Activated naive CD4-positive, alpha-beta T cell treated with anti-CD3 and anti-CD28 coated beads, Interleukin-2, amount 50 U/mL, for 24 hours (primary cell): ENCODE measurements around the gene MRPS6.
A peak's percentile ranks its signal among the peaks of the same experiment; 100 is the strongest.

ENCODE experiments used
- H3K27ac Mint-ChIP-seq: one replicate; pipeline ENCODE4 v1.8.0; 2021; ENCODE audit warnings: mild to moderate bottlenecking, mixed read lengths
- H3K27me3 Mint-ChIP-seq: one replicate; pipeline ENCODE4 v1.8.0; 2021; ENCODE audit warnings: mixed read lengths
- H3K36me3 Mint-ChIP-seq: one replicate; pipeline ENCODE4 v1.8.0; 2021; ENCODE audit warnings: mixed read lengths
- H3K4me1 Mint-ChIP-seq: one replicate; pipeline ENCODE4 v1.8.0; 2021; ENCODE audit warnings: mixed read lengths
- H3K4me3 Mint-ChIP-seq: one replicate; pipeline ENCODE4 v1.8.0; 2021; ENCODE audit warnings: mild to moderate bottlenecking, mixed read lengths
- H3K9me3 Mint-ChIP-seq: one replicate; pipeline ENCODE4 v1.8.0; 2021; ENCODE audit warnings: mixed read lengths

The MRPS6 gene

DNA sequence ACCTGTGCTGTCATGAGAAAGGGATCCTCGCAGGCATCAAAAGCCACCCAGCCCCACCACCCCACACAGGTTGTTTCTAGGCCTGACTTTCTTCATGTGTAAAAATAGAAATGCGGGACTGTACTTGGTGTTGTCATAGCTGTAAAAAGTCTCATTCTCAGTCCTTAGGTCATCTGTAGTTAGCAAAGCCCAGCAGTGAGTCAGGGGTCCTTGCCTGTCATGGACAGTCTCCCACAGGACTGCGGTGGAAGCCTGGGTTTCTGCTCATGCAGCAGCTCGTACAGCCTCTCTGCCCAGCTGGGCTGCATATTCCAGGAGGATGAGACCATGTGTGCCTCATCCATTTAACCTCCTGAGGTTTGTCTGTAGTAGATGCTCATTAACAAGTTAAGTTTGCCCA is 58.2 kb downstream of the MRPS6 start:
- H3K4me1 Mint-ChIP-seq: peaks cover 79% of the 10 kb centered on the region
- H3K27ac Mint-ChIP-seq: peak overlapping the region; percentile 91
- H3K27me3 Mint-ChIP-seq: no peaks in the 10 kb centered on the region
- H3K4me3 Mint-ChIP-seq: peak overlapping the region; percentile 30
- no peaks in the 10 kb centered on the region for H3K9me3 Mint-ChIP-seq
- H3K36me3 Mint-ChIP-seq: peaks cover 19% of the 10 kb centered on the region

DNA sequence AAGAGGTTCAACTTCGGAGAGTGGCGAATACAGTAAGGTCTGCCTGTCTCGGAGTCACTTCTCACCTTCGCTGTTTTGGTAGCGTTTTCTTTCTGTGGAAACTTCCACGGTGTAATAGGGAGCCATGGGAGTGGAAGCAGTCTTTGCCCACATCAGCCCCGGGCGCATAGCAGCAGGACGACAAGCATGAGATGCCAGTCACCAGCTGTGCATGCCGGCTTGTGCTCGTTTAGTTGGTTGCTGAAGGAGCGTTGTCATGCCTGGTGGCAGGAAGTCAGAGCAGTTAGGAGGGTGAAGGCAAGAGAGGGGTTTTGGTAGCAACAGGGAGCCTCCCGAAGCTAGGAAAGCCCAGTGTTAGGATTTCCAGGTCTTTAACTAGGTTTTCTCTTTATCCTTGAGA is 58.8 kb downstream of the MRPS6 start:
- Mint-ChIP-seq H3K4me3 (peak overlapping the region; percentile 39), H3K27ac (peak overlapping the region; percentile 91), H3K36me3 (peaks cover 23% of the 10 kb centered on the region), H3K9me3 (no peaks in the 10 kb centered on the region), H3K4me1 (peaks cover 80% of the 10 kb centered on the region), H3K27me3 (no peaks in the 10 kb centered on the region)

DNA sequence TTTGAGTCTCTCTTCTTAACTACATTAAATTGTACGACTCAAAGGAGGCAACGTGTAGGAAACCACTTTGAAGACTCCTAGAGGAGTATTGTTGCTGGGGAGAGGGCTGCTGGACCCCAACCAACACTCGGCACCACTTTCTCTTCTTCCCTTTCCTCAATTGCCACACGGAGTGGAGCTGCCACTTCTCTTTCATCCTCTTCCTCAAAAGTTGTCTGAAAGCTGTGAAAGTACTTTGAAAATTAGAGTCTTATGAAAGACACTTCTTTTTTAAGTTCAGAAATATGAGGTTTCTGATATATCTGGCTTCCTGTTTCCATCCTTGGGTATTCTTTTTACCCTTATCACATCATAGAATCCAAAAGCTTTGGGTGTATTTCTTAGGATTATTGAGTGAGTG is 59.5 kb downstream of the MRPS6 start:
- Mint-ChIP-seq H3K36me3 (peaks cover 26% of the 10 kb centered on the region), H3K27ac (peak overlapping the region; percentile 73), H3K4me3 (peak overlapping the region; percentile 12), H3K9me3 (no peaks in the 10 kb centered on the region), H3K4me1 (peaks cover 73% of the 10 kb centered on the region), H3K27me3 (no peaks in the 10 kb centered on the region)

DNA sequence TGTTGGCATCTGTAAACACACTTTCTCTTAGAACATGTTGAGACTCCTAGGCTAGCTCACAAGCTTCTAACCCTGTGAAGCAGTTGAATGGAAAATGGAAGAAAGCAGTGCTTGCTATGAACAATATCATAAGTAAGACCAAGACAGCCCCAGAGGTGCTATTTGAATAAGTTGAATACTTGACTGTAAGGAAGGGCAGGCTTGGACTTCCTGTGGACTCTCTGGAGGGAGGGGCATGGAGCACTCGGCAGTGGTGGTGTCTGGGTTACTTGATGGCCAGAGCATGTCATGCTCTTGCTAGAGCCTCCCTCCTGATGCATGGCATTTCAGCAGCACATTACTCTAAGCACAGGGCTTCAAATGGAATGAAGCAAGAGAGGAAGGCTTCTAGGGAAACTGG is 60.0 kb downstream of the MRPS6 start:
- Mint-ChIP-seq H3K36me3 (peaks cover 29% of the 10 kb centered on the region), H3K27ac (peak overlapping the region; percentile 73), H3K4me3 (peak overlapping the region; percentile 12), H3K9me3 (no peaks in the 10 kb centered on the region), H3K4me1 (peaks cover 73% of the 10 kb centered on the region), H3K27me3 (no peaks in the 10 kb centered on the region)

DNA sequence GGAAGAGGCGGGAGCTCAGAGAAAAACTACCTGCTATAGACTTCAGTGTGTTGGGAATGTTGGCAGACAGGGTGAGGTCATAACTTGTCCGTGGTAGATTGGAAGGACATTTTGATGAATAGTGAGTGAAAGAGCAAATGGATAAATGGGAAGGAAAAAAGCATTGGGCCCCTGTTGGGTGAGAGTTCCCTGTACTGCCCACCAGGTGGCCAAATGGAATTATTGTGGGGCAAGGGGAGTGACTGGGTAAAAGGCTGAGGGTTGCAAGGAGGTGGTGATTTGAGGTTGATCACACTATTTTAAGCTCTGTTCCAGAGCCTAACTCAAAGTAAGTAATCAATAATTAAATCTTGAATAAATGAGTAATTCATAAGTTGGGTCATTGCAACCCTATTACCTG is 60.4 kb downstream of the MRPS6 start:
- H3K36me3 Mint-ChIP-seq: peaks cover 29% of the 10 kb centered on the region
- H3K27ac Mint-ChIP-seq: no peak overlapping the region

DNA sequence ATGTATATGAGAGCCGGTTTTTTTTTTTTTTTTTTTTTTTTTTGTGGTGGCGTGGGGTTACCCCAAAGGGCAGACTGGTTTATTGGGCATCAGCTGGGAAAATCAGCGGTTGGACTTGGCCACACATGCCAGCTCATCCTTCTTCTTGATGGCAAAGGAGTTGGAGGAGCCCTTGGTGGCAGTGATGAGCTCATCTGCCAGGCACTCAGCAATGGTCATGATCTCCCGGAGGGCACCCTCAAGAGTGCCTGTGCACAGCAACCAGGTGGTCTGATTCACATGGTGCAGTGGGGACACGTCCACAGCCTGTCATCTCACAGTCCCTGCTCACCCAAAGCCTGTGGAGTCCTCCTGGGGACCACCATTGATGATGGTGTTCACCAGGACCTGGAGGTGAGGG is 62.0 kb downstream of the MRPS6 start:
- no peaks in the 10 kb centered on the region for H3K9me3 Mint-ChIP-seq
- H3K27ac Mint-ChIP-seq: no peak overlapping the region
- peaks cover 60% of the 10 kb centered on the region for H3K4me1 Mint-ChIP-seq
- H3K36me3 Mint-ChIP-seq: peaks cover 34% of the 10 kb centered on the region
- no peak overlapping the region for H3K4me3 Mint-ChIP-seq
- H3K27me3 Mint-ChIP-seq: no peaks in the 10 kb centered on the region

More for the DNA sequence above, 60.4 kb downstream of the MRPS6 start:
- no peaks in the 10 kb centered on the region for H3K9me3 Mint-ChIP-seq
- H3K4me1 Mint-ChIP-seq: peaks cover 69% of the 10 kb centered on the region
- H3K4me3 Mint-ChIP-seq: no peak overlapping the region
- H3K27me3 Mint-ChIP-seq: no peaks in the 10 kb centered on the region

DNA sequence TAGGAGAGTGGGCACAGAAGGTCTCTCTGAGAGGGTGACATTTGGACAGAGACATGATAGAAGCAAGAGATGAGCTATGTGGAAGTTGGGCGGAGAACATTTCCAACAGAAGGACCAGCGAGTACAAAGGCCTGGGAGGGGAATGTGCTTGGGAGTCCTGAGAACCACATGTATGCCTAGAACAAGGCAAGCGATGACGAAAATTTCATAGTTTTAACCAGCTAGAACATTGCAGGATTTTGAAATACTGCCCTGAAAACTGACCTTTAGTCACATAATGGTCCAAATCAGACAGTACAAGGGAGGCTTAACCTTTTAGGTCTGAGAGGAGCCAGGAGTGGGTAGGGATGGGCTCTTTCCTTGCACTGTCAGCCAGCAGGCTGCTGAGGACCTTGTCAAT is 68.0 kb downstream of the MRPS6 start:
- Mint-ChIP-seq H3K36me3 (peaks cover 48% of the 10 kb centered on the region), H3K27ac (no peak overlapping the region), H3K27me3 (no peaks in the 10 kb centered on the region), H3K9me3 (no peaks in the 10 kb centered on the region), H3K4me3 (no peak overlapping the region), H3K4me1 (peaks cover 32% of the 10 kb centered on the region)

DNA sequence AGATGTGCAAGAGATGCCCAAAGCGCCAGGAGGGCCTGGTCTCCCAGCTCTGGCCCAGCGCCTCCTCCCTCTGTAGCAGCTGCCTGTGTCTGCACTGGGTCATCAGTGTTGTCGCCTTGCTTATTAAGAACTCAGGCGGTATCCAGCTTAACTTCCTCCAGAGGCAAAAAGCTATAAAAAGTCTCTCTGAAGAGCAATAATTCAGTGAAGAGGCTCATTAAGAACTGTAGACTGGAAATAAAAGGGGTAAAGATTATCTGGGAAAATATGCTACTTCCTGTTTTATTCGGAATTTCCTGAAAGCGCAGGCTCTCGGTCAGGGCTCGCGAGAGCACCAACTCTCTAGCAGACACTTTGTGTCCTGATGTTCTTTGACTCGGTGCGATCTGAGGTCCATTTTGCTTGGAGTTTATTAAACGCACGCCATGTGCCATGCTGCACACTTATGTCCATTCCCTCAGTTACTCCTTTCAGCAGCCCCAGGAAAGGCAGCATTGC is 70.4 kb downstream of the MRPS6 start:
- Mint-ChIP-seq H3K27ac (no peak overlapping the region), H3K27me3 (no peaks in the 10 kb centered on the region), H3K9me3 (no peaks in the 10 kb centered on the region), H3K4me3 (no peak overlapping the region), H3K4me1 (peaks cover 29% of the 10 kb centered on the region), H3K36me3 (peaks cover 43% of the 10 kb centered on the region)

DNA sequence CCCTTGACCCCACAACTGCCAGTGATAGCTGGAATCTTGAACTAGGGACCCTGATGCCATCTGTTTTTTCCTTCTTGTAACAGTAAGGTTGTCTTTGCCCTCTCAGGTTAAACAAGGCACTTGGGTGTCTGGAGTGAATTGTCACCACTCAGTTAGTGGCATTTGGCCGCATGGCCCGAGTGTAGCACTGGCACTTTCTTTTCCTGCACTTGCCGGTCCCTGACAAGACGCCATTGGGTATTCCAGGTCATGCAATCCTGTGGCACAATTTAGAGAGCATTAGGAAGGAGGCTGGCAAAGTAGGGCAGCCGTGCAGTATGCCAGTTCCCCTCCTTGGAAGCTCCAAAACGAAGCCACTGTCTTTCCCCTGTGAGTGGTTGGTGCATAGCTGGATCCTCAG is 70.8 kb downstream of the MRPS6 start:
- Mint-ChIP-seq H3K36me3 (peaks cover 43% of the 10 kb centered on the region), H3K27ac (no peak overlapping the region), H3K4me3 (no peak overlapping the region), H3K9me3 (no peaks in the 10 kb centered on the region), H3K27me3 (no peaks in the 10 kb centered on the region), H3K4me1 (peaks cover 29% of the 10 kb centered on the region)

DNA sequence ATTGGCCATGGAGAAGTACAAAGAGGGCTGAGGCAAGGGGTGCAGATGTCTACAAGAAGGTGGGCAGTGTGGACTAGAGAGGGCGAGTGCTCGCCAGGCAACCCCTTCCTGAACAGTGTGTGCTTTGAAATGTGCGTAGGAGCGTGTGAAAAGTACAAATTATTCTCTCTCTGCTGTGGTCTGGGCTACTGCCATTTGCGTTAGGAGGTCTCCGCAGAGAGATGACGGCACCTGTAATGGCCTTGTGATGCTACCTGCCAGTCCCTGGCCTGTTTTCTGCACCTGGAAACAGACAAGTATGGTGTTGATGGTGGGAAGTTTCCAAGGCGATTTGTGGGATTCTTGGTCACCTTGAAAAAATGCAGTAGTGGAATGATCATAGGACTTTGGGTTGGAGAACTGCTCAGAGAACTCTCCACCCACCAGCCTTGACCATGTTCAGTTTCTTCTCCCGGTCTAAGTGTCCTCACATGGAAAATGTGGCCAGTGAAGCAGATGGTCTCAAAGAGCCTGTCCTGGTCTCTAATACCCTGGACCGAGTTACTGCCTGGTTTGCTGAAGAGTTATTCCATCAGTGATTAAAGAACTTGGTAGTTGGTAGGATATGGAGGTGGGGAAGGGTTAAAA is 74.5 kb downstream of the MRPS6 start:
- no peak overlapping the region for H3K27ac Mint-ChIP-seq
- H3K9me3 Mint-ChIP-seq: no peaks in the 10 kb centered on the region
- no peaks in the 10 kb centered on the region for H3K27me3 Mint-ChIP-seq
- no peak overlapping the region for H3K4me3 Mint-ChIP-seq
- peaks cover 28% of the 10 kb centered on the region for H3K36me3 Mint-ChIP-seq
- H3K4me1 Mint-ChIP-seq: peaks cover 14% of the 10 kb centered on the region

DNA sequence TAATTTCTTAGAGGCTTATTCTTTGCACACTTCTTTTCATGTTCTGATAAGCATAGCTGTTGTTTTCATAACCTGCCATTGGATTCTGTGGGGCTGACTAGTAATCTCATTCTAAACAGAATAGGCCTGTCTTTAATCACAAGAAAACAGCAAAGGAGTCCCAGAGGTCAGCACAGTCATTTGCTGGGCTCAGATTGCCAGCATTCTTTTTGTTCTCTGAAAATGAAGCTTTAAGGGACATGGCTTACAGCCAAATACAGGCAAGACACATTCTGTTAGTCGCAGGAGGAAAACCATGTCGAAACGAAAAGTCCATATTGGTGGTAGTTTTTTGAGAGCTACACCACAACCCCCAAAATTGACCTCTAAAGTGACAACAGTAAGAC is 75.0 kb downstream of the MRPS6 start:
- H3K4me3 Mint-ChIP-seq: no peak overlapping the region
- H3K27ac Mint-ChIP-seq: no peak overlapping the region
- H3K27me3 Mint-ChIP-seq: no peaks in the 10 kb centered on the region
- peaks cover 16% of the 10 kb centered on the region for H3K4me1 Mint-ChIP-seq
- no peaks in the 10 kb centered on the region for H3K9me3 Mint-ChIP-seq
- peaks cover 25% of the 10 kb centered on the region for H3K36me3 Mint-ChIP-seq

DNA sequence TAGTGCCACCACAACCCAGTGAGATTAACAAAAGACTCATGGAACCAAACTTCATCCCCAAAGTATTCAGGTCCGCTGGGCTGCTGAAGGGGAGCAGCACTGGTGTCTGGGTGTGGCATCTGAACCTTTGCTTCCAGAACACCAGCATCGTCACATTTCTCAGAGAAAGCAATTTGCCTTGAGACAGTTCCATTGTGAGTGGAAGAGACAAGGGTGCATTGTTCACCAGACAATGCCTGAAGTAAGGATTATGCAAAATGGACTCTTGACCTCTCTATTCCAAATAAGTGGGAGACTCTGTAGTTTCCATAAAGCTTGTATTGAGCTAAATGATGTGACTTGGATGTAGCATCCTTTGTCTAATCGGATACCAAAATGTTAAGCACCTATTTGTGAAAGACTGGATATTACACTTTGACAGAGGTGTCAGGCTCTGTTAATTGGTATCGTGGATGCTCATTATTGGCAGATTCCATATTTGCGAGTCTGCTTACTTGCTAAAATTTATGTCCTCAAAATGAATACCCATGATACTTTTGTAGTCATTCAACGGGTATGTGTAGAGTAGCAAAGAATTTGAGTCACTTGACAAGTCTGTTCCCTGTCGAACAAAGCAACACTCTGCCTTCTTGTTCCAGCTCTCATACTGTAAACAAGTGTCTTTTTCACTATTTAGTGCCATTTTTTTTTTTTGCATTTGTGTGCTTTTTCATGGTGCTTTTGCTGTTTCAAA is 75.6 kb downstream of the MRPS6 start:
- Mint-ChIP-seq H3K36me3 (peaks cover 23% of the 10 kb centered on the region), H3K27me3 (no peaks in the 10 kb centered on the region), H3K4me1 (peaks cover 16% of the 10 kb centered on the region), H3K4me3 (no peak overlapping the region), H3K9me3 (no peaks in the 10 kb centered on the region), H3K27ac (no peak overlapping the region)

DNA sequence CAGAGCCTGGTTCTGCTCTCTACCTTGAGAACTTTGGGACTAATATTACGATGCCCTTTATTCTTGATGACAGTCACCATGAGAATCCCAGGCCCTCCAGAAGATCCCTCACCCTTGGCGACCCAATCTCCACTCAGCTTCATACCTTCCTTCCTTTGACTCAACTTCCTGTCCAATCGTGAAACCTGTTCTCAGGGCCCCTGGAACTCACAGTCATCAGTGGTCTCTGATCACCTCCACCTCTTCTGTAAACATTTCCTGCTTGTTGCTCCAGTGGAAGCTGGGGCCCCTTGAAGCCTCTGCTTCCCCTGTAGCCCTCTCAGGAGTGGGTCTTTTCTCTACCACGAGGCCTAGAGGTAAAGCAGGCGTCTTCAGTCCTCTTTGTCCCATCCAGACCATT is 79.1 kb downstream of the MRPS6 start:
- Mint-ChIP-seq H3K36me3 (peaks cover 9% of the 10 kb centered on the region), H3K27me3 (no peaks in the 10 kb centered on the region), H3K27ac (peak overlapping the region; percentile 18), H3K9me3 (no peaks in the 10 kb centered on the region), H3K4me1 (peaks cover 17% of the 10 kb centered on the region), H3K4me3 (no peak overlapping the region)

DNA sequence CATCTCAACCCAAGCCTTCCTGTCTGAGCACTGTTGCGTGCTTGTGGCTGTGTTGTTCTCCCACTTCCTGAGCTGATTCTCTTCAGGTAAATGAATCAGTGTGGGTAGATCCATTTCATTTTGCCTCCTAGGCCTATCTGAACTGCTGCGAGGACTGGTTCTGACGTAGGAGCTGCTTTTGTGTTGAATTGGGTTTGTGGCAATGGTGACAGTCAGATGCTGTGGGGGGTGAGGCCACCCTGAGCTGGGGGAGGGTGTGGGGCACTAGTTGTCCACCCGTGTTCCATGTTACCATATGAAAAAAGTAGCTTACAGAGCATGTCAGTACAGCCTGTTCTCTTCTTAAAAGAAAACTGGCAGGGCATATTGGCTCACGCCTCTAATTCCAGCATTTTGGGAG is 81.5 kb downstream of the MRPS6 start:
- H3K9me3 Mint-ChIP-seq: peaks cover 5% of the 10 kb centered on the region
- peaks cover 15% of the 10 kb centered on the region for H3K4me1 Mint-ChIP-seq
- H3K4me3 Mint-ChIP-seq: no peak overlapping the region
- peaks cover 13% of the 10 kb centered on the region for H3K36me3 Mint-ChIP-seq
- H3K27ac Mint-ChIP-seq: no peak overlapping the region
- H3K27me3 Mint-ChIP-seq: no peaks in the 10 kb centered on the region

DNA sequence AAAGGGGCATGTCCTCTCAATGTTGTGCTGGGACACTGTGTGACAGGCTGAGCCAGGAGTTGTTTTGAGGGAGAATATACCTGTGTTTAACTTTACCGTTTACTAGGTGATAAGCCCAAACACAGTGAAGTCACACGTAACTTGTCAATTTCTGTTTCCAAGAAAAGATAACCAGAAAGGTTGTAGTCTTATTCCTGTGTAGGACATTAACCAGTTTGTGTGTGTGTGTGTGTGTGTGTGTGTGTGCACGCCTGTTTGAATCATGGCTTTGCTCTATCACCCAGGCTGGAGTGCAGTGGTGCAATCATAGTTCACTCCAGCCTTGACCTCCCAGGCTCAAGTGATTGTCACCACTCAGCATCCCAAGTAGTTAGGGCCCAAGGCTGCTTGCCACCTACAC is 83.6 kb downstream of the MRPS6 start:
- Mint-ChIP-seq H3K27me3 (no peaks in the 10 kb centered on the region), H3K36me3 (peaks cover 19% of the 10 kb centered on the region), H3K27ac (no peak overlapping the region), H3K4me1 (peaks cover 12% of the 10 kb centered on the region), H3K4me3 (no peak overlapping the region), H3K9me3 (peaks cover 5% of the 10 kb centered on the region)

DNA sequence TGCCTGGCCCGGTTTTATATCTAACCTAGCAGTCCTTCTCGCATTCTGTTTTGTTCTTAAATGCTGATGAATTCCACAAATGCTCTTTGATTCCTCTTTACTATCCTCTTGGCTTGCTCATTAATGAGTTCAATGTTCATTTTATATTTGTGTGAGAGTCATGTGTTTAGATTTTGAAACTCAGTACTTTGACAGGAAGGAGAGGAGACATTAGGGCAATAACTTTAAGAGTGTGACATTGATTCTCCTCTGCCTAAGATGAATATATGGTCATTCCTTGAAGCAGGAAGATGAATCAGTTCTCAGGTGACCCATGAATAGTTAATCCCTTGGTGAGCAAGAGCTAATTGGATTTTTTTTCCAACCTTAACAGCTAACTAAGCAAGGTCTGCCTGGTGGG is 84.1 kb downstream of the MRPS6 start:
- Mint-ChIP-seq H3K4me1 (peaks cover 9% of the 10 kb centered on the region), H3K4me3 (no peak overlapping the region), H3K27me3 (no peaks in the 10 kb centered on the region), H3K27ac (peak overlapping the region; percentile 10), H3K9me3 (peaks cover 5% of the 10 kb centered on the region), H3K36me3 (peaks cover 19% of the 10 kb centered on the region)
